ENCODE results near the gene R3HDM2.

- TF ChIP-seq CTCF (IDR thresholded peaks at IDR 0.05) (no peak), POLR2AphosphoS5 (IDR thresholded peaks at IDR 0.05) (no peak)
Measured at GRCh38 chr12:57330992-57331391, 99.9 kb downstream of the R3HDM2 start.

Measured in transverse colon (tissue), 4 donors.